BE2C (cell line): ENCODE measurements around the gene VAV2.

Experiments
- DNase-seq: peaks from one replicate; pipeline ENCODE4 v3.0.0-alpha.2; 2020
- H3K27me3 ChIP-seq: fragments of 250-450 bp; sonication (Bioruptor Pico); 2 replicates; pipeline ENCODE4 v1.5.1; 2020; ENCODE audit warnings: mild to moderate bottlenecking
- H3K36me3 ChIP-seq: fragments of 250-450 bp; sonication (Bioruptor Pico); 2 replicates; pipeline ENCODE4 v1.5.1; 2020; ENCODE audit warnings: mild to moderate bottlenecking
- H3K4me1 ChIP-seq: fragments of 250-450 bp; sonication (Bioruptor Pico); 2 replicates; pipeline ENCODE4 v1.5.1; 2020
- H3K4me3 ChIP-seq: 2 replicates; pipeline ENCODE4 v1.5.1; 2011; ENCODE audit warnings: low read depth, low read length
- H3K9me3 ChIP-seq: fragments of 250-450 bp; sonication (Bioruptor Pico); 2 replicates; pipeline ENCODE4 v1.5.1; 2020
- TF ChIP-seq, protein P1 (sequence below): IDR thresholded peaks from 2 replicates; pipeline ENCODE4 v1.5.1; 2012; ENCODE audit warnings: mild to moderate bottlenecking, low read depth, low read length

VAV2 gene

DNA sequence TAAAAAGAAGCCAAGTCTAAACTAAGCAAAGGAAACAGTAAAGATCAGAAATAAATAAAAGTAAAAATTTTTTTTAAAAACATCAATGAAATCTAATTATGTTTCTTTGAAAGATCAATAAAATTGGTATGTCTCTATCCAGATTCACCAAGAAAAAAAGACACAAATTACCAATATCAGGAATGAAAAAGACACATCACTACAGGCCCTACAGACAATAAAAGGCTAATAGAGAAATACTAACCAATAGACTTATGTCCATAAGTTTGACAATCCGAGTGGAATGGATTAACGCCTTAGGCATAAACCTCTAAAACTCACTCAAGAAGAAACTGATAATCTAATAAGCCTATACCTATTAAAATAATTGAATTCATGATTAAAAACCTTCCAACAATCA is 45.5 kb upstream of the VAV2 start:
- H3K4me1 ChIP-seq: peaks cover 14% of the 10 kb centered on the region
- no peak for DNase-seq
- TF ChIP-seq, protein P1, sequence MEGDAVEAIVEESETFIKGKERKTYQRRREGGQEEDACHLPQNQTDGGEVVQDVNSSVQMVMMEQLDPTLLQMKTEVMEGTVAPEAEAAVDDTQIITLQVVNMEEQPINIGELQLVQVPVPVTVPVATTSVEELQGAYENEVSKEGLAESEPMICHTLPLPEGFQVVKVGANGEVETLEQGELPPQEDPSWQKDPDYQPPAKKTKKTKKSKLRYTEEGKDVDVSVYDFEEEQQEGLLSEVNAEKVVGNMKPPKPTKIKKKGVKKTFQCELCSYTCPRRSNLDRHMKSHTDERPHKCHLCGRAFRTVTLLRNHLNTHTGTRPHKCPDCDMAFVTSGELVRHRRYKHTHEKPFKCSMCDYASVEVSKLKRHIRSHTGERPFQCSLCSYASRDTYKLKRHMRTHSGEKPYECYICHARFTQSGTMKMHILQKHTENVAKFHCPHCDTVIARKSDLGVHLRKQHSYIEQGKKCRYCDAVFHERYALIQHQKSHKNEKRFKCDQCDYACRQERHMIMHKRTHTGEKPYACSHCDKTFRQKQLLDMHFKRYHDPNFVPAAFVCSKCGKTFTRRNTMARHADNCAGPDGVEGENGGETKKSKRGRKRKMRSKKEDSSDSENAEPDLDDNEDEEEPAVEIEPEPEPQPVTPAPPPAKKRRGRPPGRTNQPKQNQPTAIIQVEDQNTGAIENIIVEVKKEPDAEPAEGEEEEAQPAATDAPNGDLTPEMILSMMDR: no peak
- peaks cover 83% of the 10 kb centered on the region for H3K36me3 ChIP-seq
- H3K27me3 ChIP-seq: no peaks in the 10 kb centered on the region
- H3K9me3 ChIP-seq: no peaks in the 10 kb centered on the region
- no peak overlapping the region for H3K4me3 ChIP-seq

DNA sequence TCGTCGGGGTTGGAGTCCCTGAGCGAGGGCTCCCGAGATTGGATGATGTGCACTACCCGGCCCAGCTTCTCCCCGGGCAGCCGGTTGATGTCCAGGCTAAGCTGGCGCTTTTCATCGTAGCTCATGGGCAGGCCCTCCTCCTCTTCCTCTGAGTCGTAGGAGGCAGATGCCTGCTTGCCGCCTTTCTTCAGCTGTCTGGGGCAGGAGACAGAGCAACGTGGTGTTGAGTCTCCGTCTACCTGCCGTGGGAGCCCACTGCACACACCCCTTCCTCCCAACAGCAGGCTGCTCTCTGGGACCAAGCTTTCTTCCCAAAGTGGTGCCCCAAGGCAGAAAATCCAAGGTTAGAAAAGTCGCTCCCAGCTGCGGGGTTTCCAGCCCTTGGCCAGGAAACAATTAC is 44.0 kb upstream of the VAV2 start:
- no peak overlapping the region for H3K4me3 ChIP-seq
- H3K9me3 ChIP-seq: no peaks in the 10 kb centered on the region
- TF ChIP-seq, protein P1: no peak
- H3K4me1 ChIP-seq: peaks cover 7% of the 10 kb centered on the region
- H3K27me3 ChIP-seq: no peaks in the 10 kb centered on the region
- peaks cover 82% of the 10 kb centered on the region for H3K36me3 ChIP-seq
- no peak for DNase-seq

GRCh38 chr9:134035041-134036039 is 43.2 kb upstream of the VAV2 start:
- Histone ChIP-seq H3K36me3 (peaks cover 85% of the 10 kb centered on the region), H3K4me3 (no peak overlapping the region), H3K27me3 (no peaks in the 10 kb centered on the region), H3K4me1 (no peaks in the 10 kb centered on the region; the same call in 1 of the 2 replicates), H3K9me3 (no peaks in the 10 kb centered on the region)
- no peak for DNase-seq
- TF ChIP-seq, protein P1: no peak

GRCh38 chr9:134034215-134035040 is 42.3 kb upstream of the VAV2 start:
- Histone ChIP-seq H3K4me1 (no peaks in the 10 kb centered on the region), H3K4me3 (no peak overlapping the region), H3K36me3 (peaks cover 76% of the 10 kb centered on the region), H3K27me3 (no peaks in the 10 kb centered on the region), H3K9me3 (no peaks in the 10 kb centered on the region)
- DNase-seq: no peak
- TF ChIP-seq, protein P1: no peak

- Histone ChIP-seq H3K27me3 (no peaks in the 10 kb centered on the region), H3K9me3 (no peaks in the 10 kb centered on the region), H3K36me3 (peaks cover 71% of the 10 kb centered on the region), H3K4me1 (no peaks in the 10 kb centered on the region), H3K4me3 (no peak overlapping the region)
- TF ChIP-seq, protein P1: no peak
- no peak for DNase-seq
Observed at GRCh38 chr9:134033516-134034214, 41.5 kb upstream of the VAV2 start.
